Keratinocyte (primary cell): Measurements from ENCODE around the gene NME7. TPM values are rescaled to one million over a fixed set of nuclear protein-coding genes. Genes with fewer than 3 reads are reported as not detected.
A peak's percentile ranks its signal among the peaks of the same experiment; 100 is the strongest.

ENCODE experiments used
- DNase-seq: peaks from one replicate; pipeline ENCODE4 v3.0.0-alpha.2; 2011; ENCODE audit warnings: low read depth, missing footprints, low spot score
- FAIRE-seq: peaks from 2 replicates; lab custom pipeline; 2011; peaks lifted over from hg19 to GRCh38; lab: Jason Lieb, UNC
- H2AFZ ChIP-seq: 2 replicates; pipeline ENCODE4 v1.6.0; 2012; ENCODE audit warnings: low read length, control low read depth, inconsistent platforms; ENCODE audit not compliant: control insufficient read depth
- H3K27ac ChIP-seq: 2 replicates; pipeline ENCODE4 v1.5.1; 2011; ENCODE audit warnings: low read length; ENCODE audit not compliant: control insufficient read depth, insufficient read depth
- H3K27me3 ChIP-seq: 3 replicates; pipeline ENCODE4 v1.6.0; 2011; ENCODE audit warnings: low read length; ENCODE audit not compliant: control insufficient read depth, insufficient read depth; ENCODE audit errors: extremely low read depth
- H3K36me3 ChIP-seq, 2 experiments: 2 replicates in 1 of 2; 3 replicates in 1 of 2; pipeline ENCODE4 v1.5.1; 2011; ENCODE audit warnings: low read length in 2 of 2, mild to moderate bottlenecking in 1 of 2; ENCODE audit not compliant: control insufficient read depth in 2 of 2, insufficient read depth in 2 of 2; ENCODE audit errors: extremely low read depth in 1 of 2
- H3K4me1 ChIP-seq: 3 replicates; pipeline ENCODE4 v1.5.1; 2011; ENCODE audit warnings: low read length; ENCODE audit not compliant: control insufficient read depth, insufficient read depth; ENCODE audit errors: extremely low read depth
- H3K4me2 ChIP-seq: 3 replicates; pipeline ENCODE4 v1.6.0; 2011; ENCODE audit warnings: low read depth, low read length; ENCODE audit not compliant: control insufficient read depth, insufficient read depth; ENCODE audit errors: extremely low read depth
- H3K4me3 ChIP-seq, 3 experiments: fragments of 200-600 bp in 1 of 3; sonication (generic) in 1 of 3; 2 replicates in 2 of 3; 3 replicates in 1 of 3; pipeline ENCODE4 v1.5.1; 2011 to 2016; ENCODE audit warnings: low read length in 3 of 3, mild to moderate bottlenecking in 3 of 3, control low read depth in 2 of 3, inconsistent platforms in 1 of 3, low read depth in 1 of 3, mixed read lengths in 1 of 3, mixed run types in 1 of 3, moderate library complexity in 1 of 3; ENCODE audit not compliant: control insufficient read depth in 2 of 3, insufficient read depth in 2 of 3; ENCODE audit errors: extremely low read depth in 1 of 3
- H3K79me2 ChIP-seq: 2 replicates; pipeline ENCODE4 v1.6.0; 2012; ENCODE audit warnings: low read length; ENCODE audit not compliant: control insufficient read depth, insufficient read depth
- H3K9ac ChIP-seq: 3 replicates; pipeline ENCODE4 v1.6.0; 2011; ENCODE audit warnings: low read length; ENCODE audit not compliant: control insufficient read depth, insufficient read depth; ENCODE audit errors: extremely low read depth
- H3K9me1 ChIP-seq: 3 replicates; pipeline ENCODE4 v1.6.0; 2011; ENCODE audit warnings: low read length; ENCODE audit not compliant: control insufficient read depth, insufficient read depth; ENCODE audit errors: extremely low read depth
- H3K9me3 ChIP-seq: 2 replicates; pipeline ENCODE4 v1.5.1; 2012; ENCODE audit warnings: low read depth, low read length; ENCODE audit not compliant: control insufficient read depth
- H4K20me1 ChIP-seq: 3 replicates; pipeline ENCODE4 v1.6.0; 2011; ENCODE audit warnings: low read length; ENCODE audit not compliant: control insufficient read depth, insufficient read depth; ENCODE audit errors: extremely low read depth
- CTCF ChIP-seq, 3 experiments: IDR thresholded peaks in 1 of 3; conservative IDR thresholded peaks in 1 of 3; optimal IDR thresholded peaks in 1 of 3; 2 replicates in 2 of 3; 3 replicates in 1 of 3; pipeline versions ENCODE3 to v1.5.1; 2011; ENCODE audit warnings: low read length in 3 of 3, mild to moderate bottlenecking in 3 of 3, moderate library complexity in 2 of 3, control low read depth in 1 of 3, inconsistent platforms in 1 of 3; ENCODE audit not compliant: insufficient read depth in 2 of 3; ENCODE audit errors: extremely low read depth in 1 of 3
- EZH2 ChIP-seq: IDR thresholded peaks from one replicate; pipeline ENCODE4 v1.6.1; 2012; ENCODE audit warnings: inconsistent platforms, mild to moderate bottlenecking, low read length, moderate library complexity
- dilution Hi-C: fragments of 300-500 bp; cut with MboI; formaldehyde crosslinking; loops from one replicate; pipeline ENCODE4 v1.7.0; 2020; ENCODE audit warnings: low sequenced_read_pairs; ENCODE audit not compliant: extremely low pct_ligation_motif_present
- polyA plus RNA-seq, 5 experiments: library from polyadenylated mRNA; depleted of rRNA in 3 of 5; stranded (reverse) in 3 of 5; stranded (forward) in 1 of 5; unstranded in 1 of 5; fragments of >200 nt; gene quantifications; 1 replicate in 1 of 5; 2 replicates in 3 of 5; 3 replicates in 1 of 5; pipeline versions ENCODE4 v1.2.1 to v1.2.3, GENCODE V29; 2011 to 2012; ENCODE audit warnings: missing spikeins in 2 of 5, low read depth in 1 of 5, low replicate concordance in 1 of 5

Gene NME7
- polyA plus RNA-seq, 1 donor (not counting 4 experiments of a cell fraction or from before 2014, with no cell fraction given): 52.9 TPM

- dilution Hi-C loops: no loop called here
- Histone ChIP-seq H3K9me3 (no peaks in the 10 kb centered on the region), H2AFZ (no peak overlapping the region), H3K27me3 (peaks cover 11% of the 10 kb centered on the region), H3K9me1 (no peaks in the 10 kb centered on the region), H3K4me1 (peaks cover 56% of the 10 kb centered on the region), H3K4me3 (peak overlapping the region in 2 of 3 experiments; percentile 8 to 34), H3K9ac (peak overlapping the region; percentile 82), H3K79me2 (peaks cover 52% of the 10 kb centered on the region), H3K27ac (peak overlapping the region; percentile 73), H4K20me1 (no peaks in the 10 kb centered on the region), H3K4me2 (peak overlapping the region; percentile 96), H3K36me3 (peaks cover 0 to 4% of the 10 kb centered on the region in 2 experiments)
- FAIRE-seq (peak; percentile 74), DNase-seq (no peak)
- TF ChIP-seq CTCF (optimal IDR thresholded peaks at IDR 0.05 in 1 of 3, IDR thresholded peaks at IDR 0.05 in 1 of 3, conservative IDR thresholded peaks at IDR 0.05 in 1 of 3; ENCODE audit: extremely low read depth in 1 of 3, insufficient read depth in 2 of 3, low read length in 3 of 3): no peak
These were observed 257.9 kb downstream of the NME7 start for GRCh38 chr1:169109561-169110134.

- peak overlapping the region; percentile 82 for H3K9ac ChIP-seq
- peak overlapping the region; percentile 96 for H3K4me2 ChIP-seq
- H3K27me3 ChIP-seq: peaks cover 18% of the 10 kb centered on the region
- H3K36me3 ChIP-seq: peaks cover 0 to 4% of the 10 kb centered on the region in 2 experiments
- H3K4me1 ChIP-seq: peaks cover 50% of the 10 kb centered on the region
- no peaks in the 10 kb centered on the region for H3K9me3 ChIP-seq
- no peaks in the 10 kb centered on the region for H4K20me1 ChIP-seq
- no peak overlapping the region for H2AFZ ChIP-seq
- peak overlapping the region; percentile 73 for H3K27ac ChIP-seq
- dilution Hi-C loops: no loop called here
- H3K9me1 ChIP-seq: no peaks in the 10 kb centered on the region
- H3K4me3 ChIP-seq: peak overlapping the region in 2 of 3 experiments; percentile 70 to 73
- FAIRE-seq (no peak), DNase-seq (no peak)
- TF ChIP-seq CTCF (optimal IDR thresholded peaks at IDR 0.05 in 1 of 3, IDR thresholded peaks at IDR 0.05 in 1 of 3, conservative IDR thresholded peaks at IDR 0.05 in 1 of 3; ENCODE audit: extremely low read depth in 1 of 3, insufficient read depth in 2 of 3, low read length in 3 of 3) (peak in 2 of 3 experiments; percentile 1 to 12), EZH2 (no peak)
- H3K79me2 ChIP-seq: peaks cover 52% of the 10 kb centered on the region
These were observed 258.6 kb downstream of the NME7 start for GRCh38 chr1:169108863-169109560.
